Mesothelial cell of epicardium (in vitro differentiated cells): Measurements from ENCODE around the gene POU1F1. TPM values are rescaled to one million over a fixed set of nuclear protein-coding genes. Genes with fewer than 3 reads are reported as not detected.
"Not testable (repeated sequence)": the region's sequence is repeated elsewhere in the genome, so short reads cannot be mapped to it uniquely, and the experiment has no call there.

Source experiments
- DNase-seq, 2 experiments: peaks; one replicate each; pipeline ENCODE4 v3.0.0; 2021; ENCODE audit warnings: low spot score in 2 of 2; ENCODE audit not compliant: unreplicated experiment in 2 of 2
- H3K27ac Mint-ChIP-seq: 2 replicates; pipeline ENCODE4 v1.8.0; 2021; ENCODE audit warnings: mixed read lengths
- H3K27me3 Mint-ChIP-seq: 2 replicates; pipeline ENCODE4 v1.8.0; 2021; ENCODE audit warnings: low read depth, mixed read lengths
- H3K36me3 Mint-ChIP-seq: 2 replicates; pipeline ENCODE4 v1.8.0; 2021; ENCODE audit warnings: mixed read lengths
- H3K4me1 Mint-ChIP-seq: 2 replicates; pipeline ENCODE4 v1.8.0; 2021; ENCODE audit warnings: mixed read lengths
- H3K4me3 Mint-ChIP-seq: 2 replicates; pipeline ENCODE4 v1.8.0; 2021; ENCODE audit warnings: mild to moderate bottlenecking, moderate library complexity, mixed read lengths
- H3K9me3 Mint-ChIP-seq: 2 replicates; pipeline ENCODE4 v1.8.0; 2021; ENCODE audit warnings: mixed read lengths
- CTCF ChIP-seq: fragments of 200-600 bp; sonication (generic); IDR thresholded peaks from one replicate; pipeline ENCODE4 v1.5.0; 2021; ENCODE audit warnings: antibody characterized with exemption; ENCODE audit not compliant: unreplicated experiment
- total RNA-seq: library from RNA; stranded (reverse); gene quantifications from 3 replicates; pipeline ENCODE4 v1.2.1, GENCODE V29; 2021

POU1F1 gene
- total RNA-seq, 1 donor from 2014 or later, result not detected

- TF ChIP-seq CTCF, result no peak
- no peak overlapping the region for H3K27ac Mint-ChIP-seq
- H3K9me3 Mint-ChIP-seq, result no peaks in the 10 kb centered on the region
- H3K27me3 Mint-ChIP-seq, result no peaks in the 10 kb centered on the region
- no peak for DNase-seq
- no peak overlapping the region for H3K4me3 Mint-ChIP-seq
- H3K36me3 Mint-ChIP-seq, result peaks cover 30% of the 10 kb centered on the region
- H3K4me1 Mint-ChIP-seq, result no peaks in the 10 kb centered on the region
These were observed 26.4 kb downstream of the POU1F1 start for GRCh38 chr3:87250009-87250408.

- Mint-ChIP-seq H3K27me3 (no peaks in the 10 kb centered on the region), H3K36me3 (peaks cover 28% of the 10 kb centered on the region), H3K27ac (no peak overlapping the region), H3K4me3 (no peak overlapping the region), H3K4me1 (no peaks in the 10 kb centered on the region), H3K9me3 (no peaks in the 10 kb centered on the region)
- no peak for TF ChIP-seq CTCF
- DNase-seq, result no peak
These were observed 27.6 kb downstream of the POU1F1 start for GRCh38 chr3:87248831-87249230.

- DNase-seq, H3K9me3 Mint-ChIP-seq, H3K4me1 Mint-ChIP-seq, H3K27me3 Mint-ChIP-seq, H3K4me3 Mint-ChIP-seq, H3K27ac Mint-ChIP-seq: not testable (repeated sequence)
- H3K36me3 Mint-ChIP-seq, result peaks cover 25% of the 10 kb centered on the region
These were observed 28.2 kb downstream of the POU1F1 start for GRCh38 chr3:87248231-87248630.

GRCh38 chr3:87247430-87247773 is 29.0 kb downstream of the POU1F1 start:
- H3K4me3 Mint-ChIP-seq, result no peak overlapping the region
- H3K9me3 Mint-ChIP-seq, result no peaks in the 10 kb centered on the region
- peaks cover 26% of the 10 kb centered on the region for H3K36me3 Mint-ChIP-seq
- no peaks in the 10 kb centered on the region for H3K27me3 Mint-ChIP-seq
- H3K4me1 Mint-ChIP-seq, result no peaks in the 10 kb centered on the region
- no peak overlapping the region for H3K27ac Mint-ChIP-seq
- no peak for DNase-seq
- no peak for TF ChIP-seq CTCF

- H3K27ac Mint-ChIP-seq, result no peak overlapping the region
- no peaks in the 10 kb centered on the region for H3K9me3 Mint-ChIP-seq
- DNase-seq, result no peak
- H3K4me3 Mint-ChIP-seq, result no peak overlapping the region
- TF ChIP-seq CTCF, result no peak
- no peaks in the 10 kb centered on the region for H3K4me1 Mint-ChIP-seq
- H3K36me3 Mint-ChIP-seq, result peaks cover 27% of the 10 kb centered on the region
- H3K27me3 Mint-ChIP-seq, result no peaks in the 10 kb centered on the region
These were observed 29.5 kb downstream of the POU1F1 start for GRCh38 chr3:87246662-87247429.

DNA sequence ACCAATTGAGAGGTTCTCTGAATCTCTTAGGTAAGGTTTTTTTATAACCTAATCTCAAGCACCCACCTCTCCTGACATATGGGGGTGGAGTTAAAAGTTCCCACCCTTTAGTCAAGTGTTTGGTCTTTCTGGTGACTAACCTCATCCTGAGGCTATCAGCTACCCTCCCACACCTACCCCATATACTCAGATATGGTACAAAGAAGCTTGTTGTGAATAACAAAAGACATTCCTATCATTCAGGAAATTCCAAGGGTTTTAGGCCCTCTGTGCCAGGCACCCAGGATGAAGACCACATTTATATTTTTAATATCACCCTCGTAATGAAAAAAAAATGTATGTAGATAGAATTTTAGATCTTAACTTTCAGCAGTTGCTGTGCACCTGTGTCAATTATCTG is 40.3 kb downstream of the POU1F1 start:
- H3K9me3 Mint-ChIP-seq, result no peaks in the 10 kb centered on the region
- peaks cover 8% of the 10 kb centered on the region for H3K4me1 Mint-ChIP-seq
- H3K27ac Mint-ChIP-seq, result no peak overlapping the region
- H3K36me3 Mint-ChIP-seq, result peaks cover 18% of the 10 kb centered on the region
- no peak for DNase-seq
- TF ChIP-seq CTCF, result no peak
- no peaks in the 10 kb centered on the region for H3K27me3 Mint-ChIP-seq
- no peak overlapping the region for H3K4me3 Mint-ChIP-seq
